HepG2 (cell line): ENCODE data around the gene ANO2.

Experiments
- ADNP ChIP-seq: sonication (generic); formaldehyde crosslinking; IDR thresholded peaks from 2 replicates; pipeline ENCODE4 v1.4.0; 2020; ENCODE audit warnings: missing genetic modification reagents
- GABPA ChIP-seq, 2 experiments: IDR thresholded peaks; 2 replicates each; pipeline ENCODE4 v1.6.1; 2011 to 2016; ENCODE audit warnings: low read depth in 2 of 2, low read length in 1 of 2, missing biosample characterization in 1 of 2, missing genetic modification characterization in 1 of 2
- JUNB ChIP-seq: sonication (generic); formaldehyde crosslinking; IDR thresholded peaks from 2 replicates; pipeline ENCODE4 v1.8.0; 2022; ENCODE audit warnings: missing genetic modification reagents, mild to moderate bottlenecking, borderline replicate concordance
- PCBP2 ChIP-seq: fragments of 200-400 bp; formaldehyde crosslinking; optimal IDR thresholded peaks from 2 replicates; pipeline ENCODE3; 2018; ENCODE audit warnings: low read length, low read depth; ENCODE audit not compliant: poor library complexity, severe bottlenecking
- POLR2A ChIP-seq, 2 experiments: IDR thresholded peaks; 2 replicates each; pipeline ENCODE4 v1.6.1; 2011; ENCODE audit warnings: low read depth in 2 of 2, low read length in 2 of 2, mild to moderate bottlenecking in 1 of 2, moderate library complexity in 1 of 2; ENCODE audit not compliant: insufficient read depth in 1 of 2
- SKI ChIP-seq: fragments of 450-650 bp; IDR thresholded peaks from one replicate; pipeline ENCODE4 v1.6.1; 2018; ENCODE audit warnings: mild to moderate bottlenecking; ENCODE audit not compliant: partially characterized antibody
- SRSF9 ChIP-seq: fragments of 200-400 bp; formaldehyde crosslinking; IDR thresholded peaks from 2 replicates; pipeline ENCODE4 v1.6.1; 2018; ENCODE audit warnings: borderline replicate concordance, mild to moderate bottlenecking, low read depth, low read length; ENCODE audit not compliant: insufficient read depth, poor library complexity, severe bottlenecking
- ZKSCAN5 ChIP-seq: sonication (generic); formaldehyde crosslinking; IDR thresholded peaks from 2 replicates; pipeline ENCODE4 v1.5.1; 2020; ENCODE audit warnings: mild to moderate bottlenecking, missing genetic modification reagents
- ZNF235 ChIP-seq: sonication (generic); formaldehyde crosslinking; IDR thresholded peaks from 2 replicates; pipeline ENCODE4 v1.8.1; 2023; ENCODE audit warnings: mild to moderate bottlenecking, missing genetic modification reagents, borderline replicate concordance
- TF ChIP-seq, protein P1 (sequence below): sonication (generic); formaldehyde crosslinking; IDR thresholded peaks from 2 replicates; pipeline ENCODE4 v1.5.0; 2020; ENCODE audit warnings: mild to moderate bottlenecking, missing genetic modification reagents, moderate library complexity
- TF ChIP-seq, protein P2 (sequence below): sonication (generic); formaldehyde crosslinking; IDR thresholded peaks from 2 replicates; pipeline ENCODE4 v1.5.0; 2020; ENCODE audit warnings: missing genetic modification reagents
- TF ChIP-seq, protein P3 (sequence below), 2 experiments: sonication (generic) in 1 of 2; formaldehyde crosslinking in 1 of 2; IDR thresholded peaks; 2 replicates each; pipeline versions ENCODE4 v1.4.0 to v1.6.1; 2018 to 2020; ENCODE audit warnings: missing genetic modification reagents in 2 of 2, borderline replicate concordance in 1 of 2, low read depth in 1 of 2, mild to moderate bottlenecking in 1 of 2, missing biosample characterization in 1 of 2

DNA sequence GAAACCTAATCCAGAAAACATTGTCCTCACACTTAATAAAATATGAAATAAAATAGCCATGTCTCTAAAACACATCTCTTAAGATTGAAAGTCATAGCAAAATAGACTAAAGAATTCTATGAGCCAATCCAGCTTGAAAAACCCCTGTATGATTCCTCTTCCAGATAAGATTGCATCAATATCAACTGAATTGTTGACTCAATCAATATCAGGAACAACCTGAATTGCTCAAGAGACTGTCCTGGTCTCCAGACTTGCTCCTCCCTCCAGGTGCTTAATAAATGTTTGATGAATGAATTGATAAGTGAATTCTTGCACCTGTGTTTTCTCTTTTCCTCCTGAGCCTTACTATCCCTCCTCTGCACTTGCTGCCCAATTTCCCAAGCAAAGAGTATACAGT lies 351.1 kb downstream of the ANO2 start:
- no peak for TF ChIP-seq ZKSCAN5 (CRISPR knock-in tag)
- TF ChIP-seq PCBP2, result no peak
- TF ChIP-seq SRSF9, result no peak
- TF ChIP-seq, protein P1, sequence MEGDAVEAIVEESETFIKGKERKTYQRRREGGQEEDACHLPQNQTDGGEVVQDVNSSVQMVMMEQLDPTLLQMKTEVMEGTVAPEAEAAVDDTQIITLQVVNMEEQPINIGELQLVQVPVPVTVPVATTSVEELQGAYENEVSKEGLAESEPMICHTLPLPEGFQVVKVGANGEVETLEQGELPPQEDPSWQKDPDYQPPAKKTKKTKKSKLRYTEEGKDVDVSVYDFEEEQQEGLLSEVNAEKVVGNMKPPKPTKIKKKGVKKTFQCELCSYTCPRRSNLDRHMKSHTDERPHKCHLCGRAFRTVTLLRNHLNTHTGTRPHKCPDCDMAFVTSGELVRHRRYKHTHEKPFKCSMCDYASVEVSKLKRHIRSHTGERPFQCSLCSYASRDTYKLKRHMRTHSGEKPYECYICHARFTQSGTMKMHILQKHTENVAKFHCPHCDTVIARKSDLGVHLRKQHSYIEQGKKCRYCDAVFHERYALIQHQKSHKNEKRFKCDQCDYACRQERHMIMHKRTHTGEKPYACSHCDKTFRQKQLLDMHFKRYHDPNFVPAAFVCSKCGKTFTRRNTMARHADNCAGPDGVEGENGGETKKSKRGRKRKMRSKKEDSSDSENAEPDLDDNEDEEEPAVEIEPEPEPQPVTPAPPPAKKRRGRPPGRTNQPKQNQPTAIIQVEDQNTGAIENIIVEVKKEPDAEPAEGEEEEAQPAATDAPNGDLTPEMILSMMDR (CRISPR knock-in tag), result no peak
- no peak for TF ChIP-seq POLR2A (IDR thresholded peaks at IDR 0.05; ENCODE audit: insufficient read depth in 1 of 2, low read depth in 2 of 2, low read length in 2 of 2)
- TF ChIP-seq ADNP (CRISPR knock-in tag), result no peak
- no peak for TF ChIP-seq SKI
- TF ChIP-seq, protein P2, sequence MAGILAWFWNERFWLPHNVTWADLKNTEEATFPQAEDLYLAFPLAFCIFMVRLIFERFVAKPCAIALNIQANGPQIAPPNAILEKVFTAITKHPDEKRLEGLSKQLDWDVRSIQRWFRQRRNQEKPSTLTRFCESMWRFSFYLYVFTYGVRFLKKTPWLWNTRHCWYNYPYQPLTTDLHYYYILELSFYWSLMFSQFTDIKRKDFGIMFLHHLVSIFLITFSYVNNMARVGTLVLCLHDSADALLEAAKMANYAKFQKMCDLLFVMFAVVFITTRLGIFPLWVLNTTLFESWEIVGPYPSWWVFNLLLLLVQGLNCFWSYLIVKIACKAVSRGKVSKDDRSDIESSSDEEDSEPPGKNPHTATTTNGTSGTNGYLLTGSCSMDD, result no peak
- no peak for TF ChIP-seq ZNF235 (CRISPR knock-in tag)
- TF ChIP-seq, protein P3, sequence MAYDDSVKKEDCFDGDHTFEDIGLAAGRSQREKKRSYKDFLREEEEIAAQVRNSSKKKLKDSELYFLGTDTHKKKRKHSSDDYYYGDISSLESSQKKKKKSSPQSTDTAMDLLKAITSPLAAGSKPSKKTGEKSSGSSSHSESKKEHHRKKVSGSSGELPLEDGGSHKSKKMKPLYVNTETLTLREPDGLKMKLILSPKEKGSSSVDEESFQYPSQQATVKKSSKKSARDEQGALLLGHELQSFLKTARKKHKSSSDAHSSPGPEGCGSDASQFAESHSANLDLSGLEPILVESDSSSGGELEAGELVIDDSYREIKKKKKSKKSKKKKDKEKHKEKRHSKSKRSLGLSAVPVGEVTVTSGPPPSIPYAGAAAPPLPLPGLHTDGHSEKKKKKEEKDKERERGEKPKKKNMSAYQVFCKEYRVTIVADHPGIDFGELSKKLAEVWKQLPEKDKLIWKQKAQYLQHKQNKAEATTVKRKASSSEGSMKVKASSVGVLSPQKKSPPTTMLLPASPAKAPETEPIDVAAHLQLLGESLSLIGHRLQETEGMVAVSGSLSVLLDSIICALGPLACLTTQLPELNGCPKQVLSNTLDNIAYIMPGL (CRISPR knock-in tag; IDR thresholded peaks at IDR 0.05; ENCODE audit: borderline replicate concordance in 1 of 2, low read depth in 1 of 2), result no peak
- TF ChIP-seq JUNB (CRISPR knock-in tag), result no peak
- no peak for TF ChIP-seq GABPA (IDR thresholded peaks at IDR 0.05; ENCODE audit: low read depth, low read length)
- TF ChIP-seq GABPA (CRISPR knock-in tag; IDR thresholded peaks at IDR 0.05; ENCODE audit: low read depth), result no peak
